GM18861 (cell line): Measurements from ENCODE around the gene ZNF821.
A peak's percentile ranks its signal among the peaks of the same experiment; 100 is the strongest.
"Not testable (repeated sequence)": the region's sequence is repeated elsewhere in the genome, so short reads cannot be mapped to it uniquely, and the experiment has no call there.

Experiments
- ATAC-seq: cut with Tn5 transposase; IDR thresholded peaks from one replicate; pipeline ENCODE4 v1.9.1; 2021; ENCODE audit not compliant: unreplicated experiment

Gene ZNF821

DNA sequence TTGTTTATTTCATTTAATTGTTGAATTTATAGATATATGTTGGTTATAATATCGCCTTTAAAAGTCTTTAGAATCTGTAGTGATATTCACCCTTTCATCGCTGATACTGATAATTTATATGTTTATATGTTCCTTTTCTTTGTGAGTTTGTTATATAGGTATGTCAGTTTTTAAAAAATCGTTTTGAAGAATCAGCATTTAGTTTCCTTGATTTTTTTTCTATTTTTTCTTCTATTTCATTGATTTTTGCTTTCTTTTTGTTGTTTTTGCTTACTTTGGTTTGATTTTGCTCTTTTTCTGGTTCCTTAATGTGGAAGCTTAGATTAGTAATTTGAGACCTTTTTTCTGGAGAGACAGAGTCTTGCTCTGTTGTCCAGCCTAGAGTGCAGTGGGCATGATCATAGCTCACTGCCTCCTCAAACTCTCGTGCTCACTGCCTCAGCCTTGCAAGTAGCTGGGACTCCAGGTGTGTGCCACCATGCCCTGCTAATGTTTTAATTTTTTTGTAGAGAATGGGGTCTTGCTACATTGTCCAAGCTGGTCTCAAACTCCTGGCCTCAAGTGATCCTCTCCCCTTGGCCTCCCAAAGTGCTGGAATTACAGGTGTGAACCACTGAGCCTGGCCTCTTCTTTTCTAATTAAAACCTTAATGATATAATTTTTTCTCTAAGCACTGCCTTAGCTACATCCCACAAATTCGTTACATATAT is 18.8 kb upstream of the ZNF821 start:
- ATAC-seq, result no peak

DNA sequence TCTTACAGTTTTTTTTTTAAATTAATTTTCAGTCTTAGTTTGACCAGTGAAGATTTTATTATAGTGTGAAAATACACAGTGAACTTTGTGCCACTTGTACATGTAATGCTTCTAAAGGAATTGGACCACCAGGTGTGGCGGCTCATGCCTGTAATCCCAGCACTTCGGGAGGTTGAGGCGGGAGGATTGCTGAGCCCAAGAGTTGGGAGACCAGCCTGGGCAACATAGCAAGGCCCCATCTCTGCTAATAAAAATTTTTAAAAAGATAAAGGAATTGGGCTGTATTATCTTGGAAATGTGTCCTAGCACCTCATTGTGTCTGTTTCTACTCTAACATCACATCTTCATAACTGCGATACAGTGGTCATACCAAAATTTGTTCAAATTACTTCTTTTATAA is 15.2 kb upstream of the ZNF821 start:
- ATAC-seq, result no peak

DNA sequence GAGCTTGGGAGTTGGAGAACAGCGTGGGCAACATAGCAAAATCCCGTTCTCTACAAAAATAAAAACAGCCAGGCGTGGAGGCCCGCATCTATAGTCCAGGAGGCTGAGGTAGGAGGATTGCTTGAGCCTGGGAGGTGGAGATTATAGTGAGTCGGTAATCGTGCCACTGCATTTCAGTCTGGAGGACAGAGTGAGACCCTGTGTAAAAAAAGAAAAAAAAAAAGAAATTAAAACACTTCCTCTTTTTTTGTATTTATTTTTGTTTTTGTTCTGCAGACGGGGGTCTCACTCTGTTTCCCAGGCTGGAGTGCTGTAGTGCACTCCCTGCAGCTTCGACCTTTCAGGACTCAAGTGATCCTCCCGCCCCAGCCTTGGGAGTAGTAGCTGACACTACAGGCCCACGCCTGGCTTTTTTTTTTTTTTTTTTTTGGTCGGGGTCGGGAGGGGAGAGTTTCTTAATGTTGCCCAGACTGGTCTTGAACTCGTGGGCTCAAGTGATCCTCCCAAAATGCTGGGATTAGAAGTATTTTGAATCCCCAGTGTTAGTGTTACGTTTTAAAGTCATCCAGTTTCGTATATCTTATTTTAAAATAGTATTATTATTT is 12.9 kb upstream of the ZNF821 start:
- ATAC-seq, result no peak

GRCh38 chr16:71895679-71896365 is 11.8 kb upstream of the ZNF821 start:
- peak; percentile 6 for ATAC-seq

DNA sequence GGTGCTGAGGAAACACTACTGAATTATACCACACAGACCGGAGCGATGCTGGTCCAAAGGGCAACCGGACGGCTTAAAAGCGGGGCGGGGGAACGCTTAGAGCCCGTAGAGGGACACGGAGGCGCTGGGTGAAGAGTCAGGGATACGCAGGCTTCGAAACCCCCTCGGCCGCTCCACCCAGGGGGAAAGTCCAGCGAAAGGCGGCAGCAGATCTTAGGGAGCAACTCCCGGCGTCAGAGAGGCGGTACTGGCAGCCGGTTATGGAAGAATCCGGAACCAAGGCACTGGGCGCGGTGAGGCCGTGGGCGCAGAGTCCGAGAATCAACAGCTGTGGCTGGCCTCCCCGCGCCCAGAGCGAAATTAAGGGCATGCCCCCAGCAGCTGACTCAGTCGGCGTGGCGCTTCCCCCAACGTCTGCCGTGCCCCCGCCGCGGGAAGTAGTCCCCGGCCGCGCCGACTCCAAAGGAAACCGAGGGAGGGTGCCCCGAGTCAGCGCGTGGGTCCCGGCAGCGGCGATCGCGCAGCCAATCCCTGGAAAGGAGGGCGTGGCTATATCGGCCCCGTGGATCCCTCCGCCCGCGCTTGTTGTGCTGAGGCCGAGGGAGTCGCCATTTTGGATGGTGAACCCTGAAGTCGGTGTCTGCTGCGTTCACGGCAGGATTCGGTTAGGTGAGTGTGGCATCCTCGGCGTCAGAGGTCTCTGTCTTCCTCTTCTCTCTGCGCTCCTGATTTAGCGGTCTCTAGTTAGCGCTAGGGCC is 11.1 kb upstream of the ZNF821 start, which contains the start of gene IST1:
Gene IST1, plus strand, starts transcription at position 611 of the 758 bp plus-strand sequence. CDS start 20,110 bp downstream, outside the sequence.
- peak; percentile 78 for ATAC-seq

- ATAC-seq, result peak; percentile 17
Measured at GRCh38 chr16:71894229-71894920, 10.4 kb upstream of the ZNF821 start.

DNA sequence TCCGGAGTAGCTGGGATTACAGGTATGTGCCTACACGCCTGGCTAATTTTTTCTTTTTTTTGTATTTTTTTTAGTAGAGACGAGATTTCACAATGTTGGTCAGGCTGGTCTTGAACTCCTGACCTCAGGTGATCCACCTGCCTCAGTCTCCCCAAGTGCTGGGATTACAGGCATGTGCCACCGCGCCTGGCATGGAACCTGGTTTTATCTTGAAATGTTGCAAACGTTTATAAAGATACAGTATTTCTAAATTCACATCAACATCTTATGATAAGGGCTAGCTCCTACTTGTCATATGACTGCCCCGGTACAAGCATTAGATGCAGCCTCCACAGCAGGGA is 9.9 kb upstream of the ZNF821 start:
- no peak for ATAC-seq

DNA sequence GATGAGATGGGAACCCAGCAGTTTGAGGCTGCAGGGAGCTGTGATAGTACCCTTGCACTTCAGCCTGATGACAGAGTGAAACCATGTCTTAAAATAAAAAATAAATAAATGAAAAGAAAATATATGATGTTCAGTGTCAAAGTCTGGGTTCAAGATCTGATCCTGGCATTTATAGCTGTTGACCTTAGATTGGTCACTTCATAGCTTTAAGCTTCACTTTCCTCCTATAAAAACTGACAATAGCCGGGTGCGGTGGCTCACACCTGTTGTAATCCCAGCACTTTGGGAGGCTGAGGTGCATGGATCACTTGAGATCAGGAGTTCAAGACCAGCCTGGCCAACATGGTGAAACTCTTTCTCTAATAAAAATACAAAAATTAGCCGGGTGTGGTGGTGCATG is 5.2 kb upstream of the ZNF821 start:
- ATAC-seq, result no peak

- ATAC-seq, result no peak
Measured at GRCh38 chr16:71885261-71885650, 1.3 kb upstream of the ZNF821 start.

- peak; percentile 22 for ATAC-seq
Measured at GRCh38 chr16:71883168-71883848, 674 bp downstream of the ZNF821 start.

- ATAC-seq, result peak; percentile 38
Measured at GRCh38 chr16:71882505-71883167, 1.3 kb downstream of the ZNF821 start.

- no peak for ATAC-seq
Measured at GRCh38 chr16:71880176-71880575, 3.8 kb downstream of the ZNF821 start.

DNA sequence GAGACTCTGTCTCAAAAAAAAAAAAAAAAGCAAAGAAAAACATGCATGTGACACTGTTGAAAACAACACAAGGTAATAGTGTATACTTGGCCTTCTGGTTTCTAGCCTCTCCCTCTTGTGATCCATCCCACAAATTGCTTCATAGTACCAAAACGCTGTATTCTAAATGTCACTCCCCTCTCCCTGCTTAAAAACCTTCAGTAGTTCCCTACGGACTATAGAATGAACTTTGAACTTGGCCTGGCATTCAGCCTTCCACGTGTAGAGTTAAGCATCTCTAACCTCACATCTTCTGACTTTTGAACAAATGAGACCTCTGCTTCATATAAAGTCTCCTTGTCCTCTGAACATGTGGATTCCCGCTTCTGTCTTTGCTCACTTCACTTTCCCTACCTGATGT is 5.1 kb downstream of the ZNF821 start:
- ATAC-seq, result no peak

- ATAC-seq, result no peak
Measured at GRCh38 chr16:71873199-71873598, 10.8 kb downstream of the ZNF821 start.

DNA sequence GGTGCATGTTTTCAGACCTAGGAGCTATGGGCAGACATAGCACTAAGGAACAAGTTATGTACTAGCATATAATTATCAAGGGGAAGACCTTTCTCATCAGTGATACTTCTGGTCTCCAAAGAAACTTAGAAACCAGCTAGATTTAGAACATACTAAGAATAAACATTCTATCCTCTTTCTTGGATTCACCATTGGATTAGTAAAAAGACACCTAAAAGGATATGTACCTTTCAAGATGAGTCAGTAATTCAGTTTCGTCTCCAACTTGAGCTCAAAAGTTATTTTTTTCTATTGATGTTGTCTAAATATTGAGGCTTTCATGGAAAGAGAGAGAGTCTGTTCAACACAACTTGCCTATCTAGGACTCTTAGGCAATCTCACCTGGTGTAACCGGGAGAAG is 13.2 kb downstream of the ZNF821 start:
- no peak for ATAC-seq

- no peak for ATAC-seq
Measured at GRCh38 chr16:71869089-71869488, 14.9 kb downstream of the ZNF821 start.

- no peak for ATAC-seq
Measured at GRCh38 chr16:71867939-71868338, 16.0 kb downstream of the ZNF821 start.

- ATAC-seq, result not testable (repeated sequence)
Measured at GRCh38 chr16:71867175-71867574, 16.8 kb downstream of the ZNF821 start.

DNA sequence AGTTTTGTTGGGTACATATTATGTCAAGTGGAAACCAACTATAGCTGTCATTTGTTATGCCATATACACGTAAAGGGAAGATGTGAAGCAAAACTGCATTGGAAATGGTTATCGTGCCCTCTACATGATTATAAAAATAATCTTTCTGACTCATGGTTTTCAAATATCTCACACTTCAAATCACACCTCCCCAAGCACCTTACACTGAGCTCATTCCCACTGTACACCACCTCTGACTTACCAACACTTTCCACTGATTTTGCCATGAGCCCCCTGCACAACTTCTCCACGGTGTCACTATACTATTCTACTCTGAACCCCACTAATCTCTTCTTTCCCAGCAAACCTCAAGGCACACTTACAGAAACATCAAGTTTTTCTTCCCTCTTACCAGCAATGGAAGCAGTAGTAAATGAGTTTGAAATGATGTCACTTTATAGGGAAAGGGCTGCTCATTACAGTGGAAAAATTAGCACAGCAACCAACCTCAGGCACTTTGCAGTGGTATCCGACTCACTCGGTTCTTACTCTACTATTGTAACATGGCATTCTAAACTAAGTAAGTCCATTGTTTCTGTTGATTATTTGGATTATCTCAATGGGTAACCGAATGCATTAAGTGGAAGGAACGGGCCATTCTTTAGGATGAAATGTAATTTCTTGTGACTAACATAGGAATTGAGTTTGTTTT is 18.7 kb downstream of the ZNF821 start:
- ATAC-seq, result no peak
